Sigmoid colon (tissue), 4 donors: Measurements from ENCODE around the gene UBE2E2.

Experiments used
- EP300 ChIP-seq, 4 donors: sonication (generic); formaldehyde crosslinking; IDR thresholded peaks; one replicate each; pipeline ENCODE4 v1.6.1; 2017; ENCODE audit warnings: antibody characterized with exemption in 4 of 4
- POLR2A ChIP-seq, 2 donors: fragments of 450-650 bp; IDR thresholded peaks; one replicate each; pipeline ENCODE4 v1.6.1; 2016; ENCODE audit warnings: antibody characterized with exemption in 2 of 2, mild to moderate bottlenecking in 2 of 2, moderate library complexity in 2 of 2
- POLR2AphosphoS5 ChIP-seq, 4 donors: sonication (generic); formaldehyde crosslinking; IDR thresholded peaks; one replicate each; pipeline ENCODE4 v1.6.1; 2017; ENCODE audit warnings: antibody characterized with exemption in 4 of 4
- TF ChIP-seq, protein P1 (sequence below), 4 experiments: fragments of 450-650 bp in 3 of 4; fragments of 200-600 bp in 1 of 4; IDR thresholded peaks; one replicate each; pipeline ENCODE4 v1.5.1; 2016 to 2019; ENCODE audit warnings: antibody characterized with exemption in 4 of 4, mild to moderate bottlenecking in 3 of 4, moderate library complexity in 2 of 4

DNA sequence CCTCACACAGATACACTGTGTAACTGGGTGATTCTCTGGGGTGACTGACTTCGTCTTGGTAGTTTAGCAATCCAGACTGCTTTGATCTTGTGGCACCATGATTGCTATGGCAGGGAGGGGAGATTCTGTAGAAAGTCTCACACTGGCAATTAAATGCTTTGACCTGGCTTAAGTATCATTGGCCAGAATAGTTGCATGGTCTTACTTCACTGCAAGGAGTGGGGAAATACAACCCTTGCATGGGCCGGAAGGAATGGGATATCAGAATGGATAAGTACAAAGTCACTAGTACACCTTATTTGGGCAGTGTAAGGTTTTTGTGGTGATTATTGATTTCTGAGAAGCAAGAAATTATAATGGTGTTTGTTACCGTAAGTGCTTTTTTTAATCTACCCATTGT lies 153.8 kb downstream of the UBE2E2 start:
- TF ChIP-seq POLR2A (IDR thresholded peaks at IDR 0.05) (no peak), POLR2AphosphoS5 (IDR thresholded peaks at IDR 0.05) (no peak), EP300 (IDR thresholded peaks at IDR 0.05) (no peak)
- TF ChIP-seq, protein P1, sequence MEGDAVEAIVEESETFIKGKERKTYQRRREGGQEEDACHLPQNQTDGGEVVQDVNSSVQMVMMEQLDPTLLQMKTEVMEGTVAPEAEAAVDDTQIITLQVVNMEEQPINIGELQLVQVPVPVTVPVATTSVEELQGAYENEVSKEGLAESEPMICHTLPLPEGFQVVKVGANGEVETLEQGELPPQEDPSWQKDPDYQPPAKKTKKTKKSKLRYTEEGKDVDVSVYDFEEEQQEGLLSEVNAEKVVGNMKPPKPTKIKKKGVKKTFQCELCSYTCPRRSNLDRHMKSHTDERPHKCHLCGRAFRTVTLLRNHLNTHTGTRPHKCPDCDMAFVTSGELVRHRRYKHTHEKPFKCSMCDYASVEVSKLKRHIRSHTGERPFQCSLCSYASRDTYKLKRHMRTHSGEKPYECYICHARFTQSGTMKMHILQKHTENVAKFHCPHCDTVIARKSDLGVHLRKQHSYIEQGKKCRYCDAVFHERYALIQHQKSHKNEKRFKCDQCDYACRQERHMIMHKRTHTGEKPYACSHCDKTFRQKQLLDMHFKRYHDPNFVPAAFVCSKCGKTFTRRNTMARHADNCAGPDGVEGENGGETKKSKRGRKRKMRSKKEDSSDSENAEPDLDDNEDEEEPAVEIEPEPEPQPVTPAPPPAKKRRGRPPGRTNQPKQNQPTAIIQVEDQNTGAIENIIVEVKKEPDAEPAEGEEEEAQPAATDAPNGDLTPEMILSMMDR (IDR thresholded peaks at IDR 0.05) = no peak
